Measurements from ENCODE around the gene TSPAN4. TPM values are rescaled to one million over a fixed set of nuclear protein-coding genes. Genes with fewer than 3 reads are reported as not detected.

TSPAN4 gene
- total RNA-seq, 1 experiment from 2014 or later: 150 TPM

DNA sequence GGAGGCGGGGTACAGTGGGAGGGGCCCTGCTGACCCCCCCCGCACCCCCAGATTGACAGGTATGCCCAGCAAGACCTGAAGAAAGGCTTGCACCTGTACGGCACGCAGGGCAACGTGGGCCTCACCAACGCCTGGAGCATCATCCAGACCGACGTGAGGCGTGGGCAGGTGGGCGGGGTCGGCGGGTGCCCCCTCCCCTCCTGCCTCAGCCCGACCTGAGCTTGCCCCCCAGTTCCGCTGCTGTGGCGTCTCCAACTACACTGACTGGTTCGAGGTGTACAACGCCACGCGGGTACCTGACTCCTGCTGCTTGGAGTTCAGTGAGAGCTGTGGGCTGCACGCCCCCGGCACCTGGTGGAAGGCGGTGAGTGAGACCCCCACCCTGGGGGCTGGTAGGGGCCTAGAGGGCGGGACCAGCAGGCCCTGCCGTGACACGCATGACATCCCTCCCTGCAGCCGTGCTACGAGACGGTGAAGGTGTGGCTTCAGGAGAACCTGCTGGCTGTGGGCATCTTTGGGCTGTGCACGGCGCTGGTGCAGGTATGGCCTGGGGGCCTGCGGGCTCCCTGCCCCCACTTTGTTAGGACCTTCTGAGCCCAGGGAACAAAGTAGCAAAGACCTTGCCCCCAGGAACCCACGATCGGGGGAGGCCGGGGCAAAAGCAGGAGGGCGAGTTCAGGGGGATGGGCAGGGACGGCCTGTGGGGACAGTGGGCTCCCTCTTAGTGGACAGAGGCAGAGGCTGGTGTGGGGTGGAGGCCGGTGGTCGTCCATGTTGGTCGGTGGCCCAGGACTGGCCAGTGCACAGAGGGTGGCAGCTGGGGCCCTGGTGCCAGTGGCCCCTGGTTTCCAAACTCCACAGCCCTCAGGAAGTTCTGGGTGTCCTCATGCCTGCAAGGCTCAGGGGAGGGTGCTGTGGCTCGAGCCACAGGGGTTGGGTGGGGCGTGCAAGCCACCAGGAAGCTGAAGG lies 23.1 kb downstream of the TSPAN4 start:
- DNase-seq (ENCODE audit: low read depth, low spot score): no peak
- in situ Hi-C loops (cut with HindIII; ENCODE audit: low pct_unique_long_range_greater_than_20kb, low sequenced_read_pairs): no loop called here

DNA sequence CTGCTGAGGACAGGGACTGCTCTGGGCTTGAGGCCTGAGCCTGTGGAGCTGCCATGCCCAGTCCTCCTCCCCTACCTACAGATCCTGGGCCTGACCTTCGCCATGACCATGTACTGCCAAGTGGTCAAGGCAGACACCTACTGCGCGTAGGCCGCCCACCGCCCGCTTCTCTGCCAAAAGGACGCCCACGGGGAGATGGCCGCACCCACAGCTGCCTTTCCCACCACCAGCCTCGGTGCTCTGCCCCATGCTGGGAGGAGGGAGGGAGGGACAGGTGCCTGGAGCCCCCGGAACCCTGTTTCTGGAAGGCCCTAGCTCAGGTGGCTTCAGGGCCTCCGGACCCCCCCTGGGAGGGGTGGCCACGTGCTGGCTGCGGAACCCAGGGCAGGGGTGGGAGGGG lies 23.8 kb downstream of the TSPAN4 start:
- in situ Hi-C loops (cut with HindIII; ENCODE audit: low pct_unique_long_range_greater_than_20kb, low sequenced_read_pairs): no loop called here
- DNase-seq (ENCODE audit: low read depth, low spot score): no peak

DNA sequence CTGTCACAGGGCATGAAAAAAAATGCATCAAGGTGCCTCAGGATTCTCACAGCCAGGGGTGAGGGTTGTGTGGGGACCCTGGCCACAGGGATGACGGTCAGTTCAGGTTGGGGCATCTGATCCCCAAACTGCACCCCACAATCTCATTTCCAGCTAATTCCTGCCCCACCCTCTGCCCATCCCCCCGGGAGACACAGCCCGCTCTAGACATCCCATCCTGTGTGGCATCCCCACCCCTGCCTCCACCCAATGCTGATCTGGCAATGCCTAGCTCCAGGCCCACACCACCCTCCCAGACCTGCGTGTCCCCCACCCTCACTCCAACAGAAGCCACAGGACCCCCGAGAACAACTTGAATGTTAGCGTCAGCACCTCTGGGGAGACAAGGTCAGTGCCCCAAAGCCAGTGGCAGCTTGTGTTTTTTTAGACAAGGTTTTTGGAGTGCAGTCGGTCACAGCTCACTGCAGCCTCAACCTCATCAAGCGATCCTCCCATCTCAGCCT lies 25.3 kb downstream of the TSPAN4 start:
- no peak for DNase-seq (ENCODE audit: low read depth, low spot score)
- in situ Hi-C loops (cut with HindIII; ENCODE audit: low pct_unique_long_range_greater_than_20kb, low sequenced_read_pairs): no loop called here

DNA sequence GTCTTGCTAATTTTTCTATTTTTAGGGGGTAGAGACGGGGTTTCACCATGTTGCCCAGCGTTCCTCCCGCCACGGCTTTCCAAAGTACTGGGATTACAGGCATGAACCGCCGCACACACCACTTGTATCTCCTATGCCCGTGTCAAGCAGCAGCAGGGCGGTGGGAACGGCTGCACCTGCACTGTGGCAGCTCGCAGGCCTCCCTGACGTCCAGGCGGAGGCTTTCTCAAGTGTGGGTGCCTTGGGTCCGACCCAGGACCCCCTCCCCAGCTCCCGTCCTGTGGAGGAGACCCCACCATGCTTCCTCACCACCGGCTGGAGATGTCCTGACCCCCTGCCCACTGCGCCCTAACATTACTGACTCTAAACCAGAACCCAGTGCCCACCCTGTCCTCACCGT lies 25.7 kb downstream of the TSPAN4 start:
- in situ Hi-C loops (cut with HindIII; ENCODE audit: low pct_unique_long_range_greater_than_20kb, low sequenced_read_pairs): no loop called here
- no peak for DNase-seq (ENCODE audit: low read depth, low spot score)

DNA sequence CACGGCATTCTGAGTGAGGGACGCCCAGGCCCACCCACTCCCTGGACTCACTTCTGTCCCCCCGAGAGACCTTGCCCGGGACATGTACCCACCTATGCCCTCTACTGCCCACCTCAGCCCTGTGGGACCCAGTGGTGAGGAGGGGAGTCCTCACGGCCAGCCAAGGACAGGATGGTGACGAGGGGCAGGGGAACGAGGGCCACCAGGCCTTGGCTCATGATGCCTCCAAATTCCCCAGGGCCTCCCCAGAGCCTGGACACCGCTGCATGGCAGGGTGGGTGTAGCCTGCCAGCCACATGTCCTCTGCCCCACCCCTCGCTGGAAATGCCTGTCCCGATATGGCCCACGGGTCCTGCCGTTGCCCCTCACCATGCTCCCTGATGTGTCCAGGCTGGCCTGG lies 26.1 kb downstream of the TSPAN4 start:
- in situ Hi-C loops (cut with HindIII; ENCODE audit: low pct_unique_long_range_greater_than_20kb, low sequenced_read_pairs): no loop called here
- no peak for DNase-seq (ENCODE audit: low read depth, low spot score)

DNA sequence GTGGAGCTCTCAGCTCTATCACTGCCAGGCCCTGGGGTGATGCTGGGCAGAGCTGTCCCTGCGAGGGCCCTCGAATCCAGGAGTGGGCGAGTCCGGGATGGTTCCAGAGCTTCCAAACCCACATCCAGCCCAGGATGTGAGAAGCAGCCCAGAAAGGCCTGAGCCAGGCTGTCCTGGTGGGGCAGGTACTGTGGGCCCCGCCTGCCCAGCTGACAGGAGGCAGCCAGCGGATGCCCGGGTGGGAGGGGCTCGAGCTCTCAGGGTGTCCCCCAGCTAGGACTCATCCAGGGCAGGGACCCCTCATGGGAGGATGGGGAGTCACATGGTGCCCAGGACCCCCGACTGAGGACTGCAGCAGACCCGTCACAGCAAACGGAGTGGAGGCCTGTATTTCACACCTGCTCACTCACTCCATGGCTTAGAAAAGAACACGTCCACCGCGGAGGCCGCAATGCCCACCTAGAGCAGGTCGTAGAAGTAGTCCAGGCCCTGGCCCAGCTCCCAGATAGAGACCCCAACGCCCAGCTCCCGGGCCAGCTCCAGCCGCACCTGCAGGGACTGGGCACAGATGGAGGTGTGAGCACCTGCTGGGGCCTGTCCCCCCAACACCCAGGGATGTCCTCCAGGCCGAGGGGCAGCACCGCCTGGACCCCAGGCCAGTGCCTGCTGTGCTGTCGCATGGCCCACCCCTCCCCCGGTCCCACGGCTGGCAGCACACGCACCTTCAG lies 26.9 kb downstream of the TSPAN4 start:
- in situ Hi-C loops (cut with HindIII; ENCODE audit: low pct_unique_long_range_greater_than_20kb, low sequenced_read_pairs): no loop called here
- no peak for DNase-seq (ENCODE audit: low read depth, low spot score)

DNA sequence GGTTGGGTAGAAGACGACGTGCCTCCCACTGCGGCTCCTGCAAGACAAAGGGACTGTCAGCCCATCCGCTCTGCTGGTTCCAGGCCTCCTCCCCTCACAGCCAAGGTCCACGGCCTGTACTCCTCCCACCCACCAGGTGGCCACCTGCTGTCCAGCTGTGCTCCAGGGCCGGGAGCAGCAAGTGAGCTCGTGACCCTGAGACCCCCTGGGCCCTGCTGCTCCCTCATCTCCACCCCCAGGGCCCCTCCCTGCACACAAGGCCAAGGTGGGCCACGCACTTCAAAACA lies 27.4 kb downstream of the TSPAN4 start:
- in situ Hi-C loops (cut with HindIII; ENCODE audit: low pct_unique_long_range_greater_than_20kb, low sequenced_read_pairs): no loop called here
- DNase-seq (ENCODE audit: low read depth, low spot score): no peak

DNA sequence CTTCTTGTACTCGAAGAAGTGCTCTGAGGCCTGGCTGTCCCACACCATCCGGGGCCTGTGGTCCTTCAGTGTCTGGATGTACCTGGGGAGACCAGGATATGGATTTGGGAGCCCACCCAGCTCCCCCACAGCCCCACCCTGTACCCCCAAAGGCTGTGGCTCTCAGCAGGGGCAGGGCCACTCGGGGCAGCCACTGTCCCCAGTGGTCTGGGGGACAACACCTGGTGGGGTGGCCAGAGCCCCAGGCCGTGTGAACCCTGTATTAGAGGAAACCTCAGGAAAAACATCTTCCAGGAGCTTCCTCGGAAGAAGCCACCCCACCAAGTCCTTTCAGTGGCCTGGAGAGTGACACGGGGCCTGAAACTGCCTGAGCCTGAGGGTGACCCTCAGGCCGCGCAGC lies 27.8 kb downstream of the TSPAN4 start:
- in situ Hi-C loops (cut with HindIII; ENCODE audit: low pct_unique_long_range_greater_than_20kb, low sequenced_read_pairs): no loop called here

DNA sequence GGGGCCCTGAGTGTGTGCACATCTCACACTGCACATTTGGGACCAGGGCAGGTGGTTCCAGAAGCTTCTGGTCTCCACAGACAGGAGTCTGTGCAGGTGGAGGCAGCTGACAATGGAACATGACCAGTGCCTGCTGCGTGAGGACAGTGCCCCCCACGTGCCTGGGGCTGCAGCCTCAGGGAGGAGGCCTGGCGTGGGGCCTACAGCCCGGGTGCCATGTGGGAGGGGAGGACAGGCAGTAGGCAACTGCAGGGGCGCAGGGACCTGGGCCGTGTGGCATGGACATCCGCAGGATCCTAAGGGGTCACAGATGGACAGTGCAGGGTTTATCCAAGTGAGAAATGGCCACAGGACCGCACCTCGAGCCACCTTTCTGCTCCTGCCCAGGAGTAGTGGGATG lies 28.8 kb downstream of the TSPAN4 start:
- in situ Hi-C loops (cut with HindIII; ENCODE audit: low pct_unique_long_range_greater_than_20kb, low sequenced_read_pairs): no loop called here

More for the DNA sequence above, 27.8 kb downstream of the TSPAN4 start:
- no peak for DNase-seq (ENCODE audit: low read depth, low spot score)

DNA sequence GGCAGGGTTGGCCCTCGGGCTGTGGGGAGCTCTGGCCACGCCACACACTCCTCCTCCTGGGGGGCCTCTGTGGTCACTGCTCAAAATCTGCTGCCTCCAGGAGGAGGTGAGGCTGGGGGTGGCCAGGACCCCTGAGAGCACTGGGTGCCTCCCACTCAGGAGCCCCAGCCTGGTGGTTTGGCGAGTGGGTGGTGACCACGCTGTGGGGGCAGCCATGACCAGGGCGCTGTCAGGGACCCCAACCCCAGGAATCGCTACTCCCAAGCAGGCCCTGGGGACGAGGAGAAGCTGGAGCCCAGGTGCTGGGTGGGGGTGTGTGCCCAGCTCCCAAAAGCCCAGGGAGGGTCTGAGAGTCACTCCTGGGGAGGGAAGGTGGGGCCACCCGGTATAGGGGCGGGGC lies 30.1 kb downstream of the TSPAN4 start:
- in situ Hi-C loops (cut with HindIII; ENCODE audit: low pct_unique_long_range_greater_than_20kb, low sequenced_read_pairs): no loop called here
- DNase-seq (ENCODE audit: low read depth, low spot score): no peak

More for the DNA sequence above, 28.8 kb downstream of the TSPAN4 start:
- DNase-seq (ENCODE audit: low read depth, low spot score): no peak

DNA sequence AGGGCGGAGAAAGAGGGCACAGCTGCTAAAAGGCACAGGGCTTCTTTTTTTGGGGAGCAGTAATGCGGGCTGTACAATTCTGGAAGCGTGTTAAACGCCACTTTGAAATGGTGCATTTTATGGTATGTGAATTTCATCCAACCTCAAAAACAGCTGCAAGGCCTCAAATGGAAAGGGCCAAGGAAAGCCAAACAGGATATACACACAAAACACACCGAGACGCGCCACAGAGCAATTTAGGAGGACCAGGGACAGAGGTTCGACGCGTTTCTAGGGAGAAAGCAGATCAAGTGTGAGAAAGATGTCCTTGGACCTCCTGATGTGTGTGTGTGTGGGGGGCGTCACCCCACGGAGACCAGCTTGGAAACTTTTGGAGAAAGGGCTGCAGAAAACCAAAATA lies 31.1 kb downstream of the TSPAN4 start:
- in situ Hi-C loops (cut with HindIII; ENCODE audit: low pct_unique_long_range_greater_than_20kb, low sequenced_read_pairs): no loop called here
- no peak for DNase-seq (ENCODE audit: low read depth, low spot score)

DNA sequence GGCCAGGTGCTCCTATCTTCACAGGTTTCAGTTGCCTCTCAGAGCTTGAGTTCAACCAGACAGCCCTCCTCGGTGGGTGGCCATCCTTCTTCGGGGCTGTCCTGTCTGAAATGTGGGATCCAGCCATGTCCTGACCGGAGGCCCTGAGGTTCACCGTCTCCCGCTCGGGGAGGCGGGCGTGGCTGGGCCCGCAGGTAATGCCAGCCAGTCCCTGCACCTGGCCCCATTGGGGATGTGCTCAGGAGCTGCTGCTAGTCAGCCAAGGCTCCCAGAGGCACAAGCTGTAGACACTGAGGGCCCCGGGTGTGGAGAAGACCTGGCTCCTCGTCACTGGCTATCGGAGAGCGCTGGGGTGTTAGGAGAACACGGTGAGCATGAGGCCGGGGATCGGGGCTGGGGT lies 32.6 kb downstream of the TSPAN4 start:
- no peak for DNase-seq (ENCODE audit: low read depth, low spot score)
- in situ Hi-C loops (cut with HindIII; ENCODE audit: low pct_unique_long_range_greater_than_20kb, low sequenced_read_pairs): no loop called here

DNA sequence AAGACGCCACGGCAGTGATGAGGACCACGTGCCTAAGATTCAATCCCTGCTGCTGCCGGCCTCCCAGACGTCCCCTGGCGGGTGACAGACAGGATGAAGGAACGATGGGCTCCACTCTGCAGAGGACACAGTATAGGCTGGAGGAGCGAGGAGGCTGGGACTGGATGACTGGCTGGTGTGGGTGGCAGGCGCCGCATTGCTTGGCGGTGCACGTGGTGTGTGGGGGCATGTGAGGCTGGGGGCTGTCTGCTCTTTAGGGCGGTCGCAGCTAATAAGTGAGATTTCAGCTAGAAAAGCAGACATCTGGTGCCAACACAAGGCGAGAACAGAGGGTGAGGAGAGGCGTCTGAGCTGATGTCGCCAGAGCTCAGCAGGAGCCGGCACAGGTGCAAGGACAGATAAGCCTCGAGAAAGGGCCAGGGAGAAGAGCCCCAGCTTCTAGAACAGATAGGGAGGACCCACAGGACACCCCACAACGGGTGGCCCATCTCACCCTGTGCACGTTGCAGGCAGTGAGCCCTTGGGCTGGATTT lies 33.2 kb downstream of the TSPAN4 start:
- DNase-seq (ENCODE audit: low read depth, low spot score): no peak
- in situ Hi-C loops (cut with HindIII; ENCODE audit: low pct_unique_long_range_greater_than_20kb, low sequenced_read_pairs): no loop called here

DNA sequence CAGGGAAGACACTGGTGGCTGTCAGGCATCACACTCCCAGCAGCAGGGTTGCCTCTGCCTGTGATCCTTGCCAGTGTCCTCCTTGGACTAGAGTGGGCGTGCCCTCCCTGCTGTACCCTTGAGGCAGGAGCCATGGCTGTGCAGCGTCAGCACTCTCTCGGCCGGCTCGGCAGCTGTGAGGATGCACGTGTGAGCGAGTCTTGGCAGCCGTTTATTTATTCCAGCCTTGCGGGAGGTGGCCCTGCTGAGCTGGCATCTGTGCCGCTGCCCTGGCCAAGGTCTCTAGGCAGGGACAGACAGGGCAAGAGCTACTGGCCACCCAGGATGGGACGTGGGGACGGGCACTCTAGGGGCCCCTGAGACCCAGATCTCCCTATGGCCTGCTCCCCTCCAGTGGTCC lies 33.9 kb downstream of the TSPAN4 start:
- no peak for DNase-seq (ENCODE audit: low read depth, low spot score)
- in situ Hi-C loops (cut with HindIII; ENCODE audit: low pct_unique_long_range_greater_than_20kb, low sequenced_read_pairs): no loop called here

DNA sequence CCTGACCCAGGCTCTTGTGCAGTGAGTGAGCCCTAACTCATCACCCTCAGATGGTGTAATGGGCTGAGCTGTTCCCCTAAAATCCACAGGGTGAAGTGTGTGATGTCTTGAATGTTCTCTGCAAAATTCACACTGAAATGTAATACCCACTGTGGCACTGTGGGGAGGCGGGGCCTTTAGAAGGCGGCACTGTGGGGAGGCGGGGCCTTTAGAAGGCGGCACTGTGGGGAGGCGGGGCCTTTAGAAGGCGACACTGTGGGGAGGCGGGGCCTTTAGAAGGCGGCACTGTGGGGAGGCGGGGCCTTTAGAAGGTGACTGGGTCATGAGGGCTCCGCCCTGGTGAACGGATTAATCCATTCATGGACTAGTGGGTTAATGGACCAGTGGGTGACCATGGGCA lies 34.9 kb downstream of the TSPAN4 start:
- in situ Hi-C loops (cut with HindIII; ENCODE audit: low pct_unique_long_range_greater_than_20kb, low sequenced_read_pairs): no loop called here
- DNase-seq (ENCODE audit: low read depth, low spot score): peak; percentile 61

DNA sequence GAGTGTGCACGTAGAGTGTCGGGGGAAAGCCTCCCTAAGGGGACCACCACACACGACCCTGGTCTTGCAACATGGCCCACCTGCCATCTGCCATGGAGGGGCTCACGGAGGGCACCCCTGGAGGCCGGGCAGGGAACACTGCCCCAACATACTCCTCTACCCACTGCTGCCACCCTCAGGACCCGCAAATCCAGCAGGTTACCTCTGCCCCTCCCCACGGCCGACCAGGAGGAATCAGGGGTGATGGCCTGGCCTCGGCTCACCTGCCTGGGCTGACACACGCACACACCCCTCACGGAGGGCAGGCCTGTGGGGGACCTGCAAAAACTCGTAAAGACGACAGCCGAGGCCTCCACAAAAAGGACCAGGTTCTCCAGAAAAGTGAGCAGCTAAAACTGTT lies 37.8 kb downstream of the TSPAN4 start:
- no peak for DNase-seq (ENCODE audit: low read depth, low spot score)
- in situ Hi-C loops (cut with HindIII; ENCODE audit: low pct_unique_long_range_greater_than_20kb, low sequenced_read_pairs): no loop called here

DNA sequence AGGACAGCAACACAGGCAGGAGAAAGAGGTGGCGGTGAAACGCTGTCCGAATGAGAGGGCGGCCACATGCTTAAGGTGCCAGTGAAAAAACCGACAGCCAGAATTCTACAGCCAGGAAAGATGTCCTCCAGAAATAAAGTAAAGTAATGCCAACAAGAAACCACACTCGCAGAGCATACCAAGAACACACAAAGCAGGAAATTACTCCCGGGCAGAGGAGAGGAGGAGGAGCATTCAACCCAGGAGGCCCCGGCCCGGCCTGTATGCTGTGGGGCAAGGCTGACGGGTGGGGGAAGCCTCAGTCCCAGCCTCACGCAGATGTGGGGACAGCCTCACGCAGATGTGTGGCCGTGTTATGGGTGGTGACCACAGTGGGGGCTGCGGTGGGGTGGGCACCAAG lies 39.9 kb downstream of the TSPAN4 start:
- in situ Hi-C loops (cut with HindIII; ENCODE audit: low pct_unique_long_range_greater_than_20kb, low sequenced_read_pairs): no loop called here
- DNase-seq (ENCODE audit: low read depth, low spot score): no peak

DNA sequence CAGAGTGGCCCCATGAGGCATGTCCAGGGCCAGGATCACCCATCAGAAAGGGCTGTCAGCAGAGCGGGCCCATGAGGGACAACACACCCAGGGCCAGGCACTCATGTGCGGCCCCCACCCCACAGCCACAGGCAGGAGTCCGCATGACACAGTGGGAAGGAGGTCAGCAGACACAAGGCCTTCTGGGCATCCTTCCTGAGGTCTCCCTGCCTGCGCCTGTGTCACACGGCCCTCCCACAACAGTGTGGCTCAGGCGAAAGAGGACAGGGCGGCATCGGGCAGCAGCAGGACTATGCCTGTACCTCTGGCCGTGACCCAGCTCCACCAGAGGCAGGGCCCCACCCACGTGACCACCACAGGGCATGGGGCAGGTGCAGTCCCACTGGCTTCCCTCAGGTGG lies 40.9 kb downstream of the TSPAN4 start:
- DNase-seq (ENCODE audit: low read depth, low spot score): no peak
- in situ Hi-C loops (cut with HindIII; ENCODE audit: low pct_unique_long_range_greater_than_20kb, low sequenced_read_pairs): no loop called here
